ENCODE data around the gene CHMP5.

CHMP5 gene

DNA sequence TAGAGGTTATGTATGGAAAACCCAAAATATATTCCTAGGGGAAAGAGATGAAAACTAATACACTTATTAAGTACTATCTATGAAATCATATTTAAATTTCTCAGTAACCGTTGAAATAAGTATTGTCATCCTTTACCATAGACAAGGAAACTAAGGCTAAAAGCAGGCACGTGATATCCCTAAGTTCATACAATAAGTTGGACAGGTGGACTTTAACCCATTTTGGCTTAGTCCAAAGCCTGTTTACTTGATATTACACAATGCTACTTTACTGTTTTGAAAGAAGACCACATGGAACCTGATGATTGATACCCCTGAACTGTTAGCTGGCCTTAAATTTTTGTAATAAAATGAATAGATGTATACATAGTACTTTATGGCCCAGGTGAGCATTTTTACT lies 28.9 kb downstream of the CHMP5 start:
- no peak for DNase-seq (ENCODE audit: low read depth)
- TF ChIP-seq, protein P1, sequence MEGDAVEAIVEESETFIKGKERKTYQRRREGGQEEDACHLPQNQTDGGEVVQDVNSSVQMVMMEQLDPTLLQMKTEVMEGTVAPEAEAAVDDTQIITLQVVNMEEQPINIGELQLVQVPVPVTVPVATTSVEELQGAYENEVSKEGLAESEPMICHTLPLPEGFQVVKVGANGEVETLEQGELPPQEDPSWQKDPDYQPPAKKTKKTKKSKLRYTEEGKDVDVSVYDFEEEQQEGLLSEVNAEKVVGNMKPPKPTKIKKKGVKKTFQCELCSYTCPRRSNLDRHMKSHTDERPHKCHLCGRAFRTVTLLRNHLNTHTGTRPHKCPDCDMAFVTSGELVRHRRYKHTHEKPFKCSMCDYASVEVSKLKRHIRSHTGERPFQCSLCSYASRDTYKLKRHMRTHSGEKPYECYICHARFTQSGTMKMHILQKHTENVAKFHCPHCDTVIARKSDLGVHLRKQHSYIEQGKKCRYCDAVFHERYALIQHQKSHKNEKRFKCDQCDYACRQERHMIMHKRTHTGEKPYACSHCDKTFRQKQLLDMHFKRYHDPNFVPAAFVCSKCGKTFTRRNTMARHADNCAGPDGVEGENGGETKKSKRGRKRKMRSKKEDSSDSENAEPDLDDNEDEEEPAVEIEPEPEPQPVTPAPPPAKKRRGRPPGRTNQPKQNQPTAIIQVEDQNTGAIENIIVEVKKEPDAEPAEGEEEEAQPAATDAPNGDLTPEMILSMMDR (IDR thresholded peaks at IDR 0.05; ENCODE audit: control insufficient read depth, extremely low read depth, insufficient read depth), result no peak
- H3K4me3 ChIP-seq (ENCODE audit: low read depth, low read length), result no peak overlapping the region

GRCh38 chr9:33294670-33295432 lies 30.0 kb downstream of the CHMP5 start:
- TF ChIP-seq, protein P1 (IDR thresholded peaks at IDR 0.05; ENCODE audit: control insufficient read depth, extremely low read depth, insufficient read depth), result no peak
- H3K4me3 ChIP-seq (ENCODE audit: low read depth, low read length), result no peak overlapping the region
- DNase-seq (ENCODE audit: low read depth), result no peak

DNA sequence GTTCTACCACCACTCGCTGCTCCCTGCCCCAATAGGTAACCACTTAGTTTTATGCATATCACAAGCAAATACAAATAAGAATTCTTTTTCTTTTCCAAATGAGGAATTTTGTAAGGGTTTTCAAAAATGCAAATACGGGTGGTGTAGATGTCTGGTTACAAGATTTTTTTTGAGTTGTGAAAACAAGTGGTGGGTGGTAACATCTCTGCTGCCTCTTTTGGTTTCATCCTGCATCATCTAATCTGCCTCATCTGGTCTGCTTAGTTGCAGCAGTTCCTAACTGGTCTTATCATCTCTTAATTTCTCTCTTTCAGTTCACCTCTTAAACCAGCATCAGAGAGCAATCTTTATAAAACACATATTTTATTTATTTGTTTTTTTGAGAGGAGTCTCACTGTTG lies 30.7 kb downstream of the CHMP5 start:
- no peak overlapping the region for H3K4me3 ChIP-seq (ENCODE audit: low read depth, low read length)
- no peak for DNase-seq (ENCODE audit: low read depth)
- TF ChIP-seq, protein P1 (IDR thresholded peaks at IDR 0.05; ENCODE audit: control insufficient read depth, extremely low read depth, insufficient read depth), result no peak

GRCh38 chr9:33297432-33297831 lies 32.6 kb downstream of the CHMP5 start:
- TF ChIP-seq, protein P1 (IDR thresholded peaks at IDR 0.05; ENCODE audit: control insufficient read depth, extremely low read depth, insufficient read depth), result no peak
- no peak overlapping the region for H3K4me3 ChIP-seq (ENCODE audit: low read depth, low read length)
- no peak for DNase-seq (ENCODE audit: low read depth)

- H3K4me3 ChIP-seq (ENCODE audit: low read depth, low read length), result no peak overlapping the region
- TF ChIP-seq, protein P1 (IDR thresholded peaks at IDR 0.05; ENCODE audit: control insufficient read depth, extremely low read depth, insufficient read depth), result no peak
- no peak for DNase-seq (ENCODE audit: low read depth)
These were observed 35.7 kb downstream of the CHMP5 start for GRCh38 chr9:33300546-33300945.

GRCh38 chr9:33304362-33304761 lies 39.5 kb downstream of the CHMP5 start:
- DNase-seq (ENCODE audit: low read depth), result no peak
- TF ChIP-seq, protein P1 (IDR thresholded peaks at IDR 0.05; ENCODE audit: control insufficient read depth, extremely low read depth, insufficient read depth), result no peak
- no peak overlapping the region for H3K4me3 ChIP-seq (ENCODE audit: low read depth, low read length)

- TF ChIP-seq, protein P1 (IDR thresholded peaks at IDR 0.05; ENCODE audit: control insufficient read depth, extremely low read depth, insufficient read depth), result no peak
These were observed 41.2 kb downstream of the CHMP5 start for GRCh38 chr9:33306037-33306436.

More at GRCh38 chr9:33306037-33306436, 41.2 kb downstream of the CHMP5 start:
- no peak overlapping the region for H3K4me3 ChIP-seq (ENCODE audit: low read depth, low read length)
- no peak for DNase-seq (ENCODE audit: low read depth)
